ENCODE data around the gene FBLN2.

The FBLN2 gene

DNA sequence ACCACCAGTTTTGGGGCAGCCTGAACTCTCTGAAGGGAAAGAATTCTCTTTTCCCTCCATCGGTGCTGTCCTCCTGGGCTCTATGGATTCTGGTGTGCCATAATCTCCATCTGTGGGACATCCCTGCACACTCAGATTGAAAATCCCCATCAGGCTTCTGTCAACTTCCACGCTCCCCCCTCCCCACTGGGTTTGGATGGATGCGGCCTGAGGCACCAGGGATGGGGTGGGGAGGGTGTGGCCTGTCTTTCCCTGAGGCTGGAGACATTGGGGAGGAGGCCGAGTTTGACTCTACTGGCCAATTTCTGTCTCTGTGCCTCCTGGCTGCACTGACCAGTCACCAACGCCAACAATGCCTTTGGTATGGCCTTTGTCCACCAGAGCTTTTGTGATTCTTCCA is 16.3 kb upstream of the FBLN2 start:
- TF ChIP-seq RAD21 (IDR thresholded peaks at IDR 0.05; ENCODE audit: low read depth) (no peak), TAF1 (IDR thresholded peaks at IDR 0.05; ENCODE audit: low read depth) (no peak), NFIC (IDR thresholded peaks at IDR 0.05) (no peak), FOXM1 (IDR thresholded peaks at IDR 0.05; ENCODE audit: borderline replicate concordance, low read depth) (no peak), CEBPB (IDR thresholded peaks at IDR 0.05) (no peak), ZBTB7A (IDR thresholded peaks at IDR 0.05; ENCODE audit: low read depth) (no peak), TEAD4 (IDR thresholded peaks at IDR 0.05) (no peak), CREB1 (IDR thresholded peaks at IDR 0.05; ENCODE audit: low read depth) (no peak), EGR1 (IDR thresholded peaks at IDR 0.05) (no peak)
- TF ChIP-seq, protein P1, sequence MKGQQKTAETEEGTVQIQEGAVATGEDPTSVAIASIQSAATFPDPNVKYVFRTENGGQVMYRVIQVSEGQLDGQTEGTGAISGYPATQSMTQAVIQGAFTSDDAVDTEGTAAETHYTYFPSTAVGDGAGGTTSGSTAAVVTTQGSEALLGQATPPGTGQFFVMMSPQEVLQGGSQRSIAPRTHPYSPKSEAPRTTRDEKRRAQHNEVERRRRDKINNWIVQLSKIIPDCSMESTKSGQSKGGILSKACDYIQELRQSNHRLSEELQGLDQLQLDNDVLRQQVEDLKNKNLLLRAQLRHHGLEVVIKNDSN (IDR thresholded peaks at IDR 0.05): no peak
- TF ChIP-seq, protein P2, sequence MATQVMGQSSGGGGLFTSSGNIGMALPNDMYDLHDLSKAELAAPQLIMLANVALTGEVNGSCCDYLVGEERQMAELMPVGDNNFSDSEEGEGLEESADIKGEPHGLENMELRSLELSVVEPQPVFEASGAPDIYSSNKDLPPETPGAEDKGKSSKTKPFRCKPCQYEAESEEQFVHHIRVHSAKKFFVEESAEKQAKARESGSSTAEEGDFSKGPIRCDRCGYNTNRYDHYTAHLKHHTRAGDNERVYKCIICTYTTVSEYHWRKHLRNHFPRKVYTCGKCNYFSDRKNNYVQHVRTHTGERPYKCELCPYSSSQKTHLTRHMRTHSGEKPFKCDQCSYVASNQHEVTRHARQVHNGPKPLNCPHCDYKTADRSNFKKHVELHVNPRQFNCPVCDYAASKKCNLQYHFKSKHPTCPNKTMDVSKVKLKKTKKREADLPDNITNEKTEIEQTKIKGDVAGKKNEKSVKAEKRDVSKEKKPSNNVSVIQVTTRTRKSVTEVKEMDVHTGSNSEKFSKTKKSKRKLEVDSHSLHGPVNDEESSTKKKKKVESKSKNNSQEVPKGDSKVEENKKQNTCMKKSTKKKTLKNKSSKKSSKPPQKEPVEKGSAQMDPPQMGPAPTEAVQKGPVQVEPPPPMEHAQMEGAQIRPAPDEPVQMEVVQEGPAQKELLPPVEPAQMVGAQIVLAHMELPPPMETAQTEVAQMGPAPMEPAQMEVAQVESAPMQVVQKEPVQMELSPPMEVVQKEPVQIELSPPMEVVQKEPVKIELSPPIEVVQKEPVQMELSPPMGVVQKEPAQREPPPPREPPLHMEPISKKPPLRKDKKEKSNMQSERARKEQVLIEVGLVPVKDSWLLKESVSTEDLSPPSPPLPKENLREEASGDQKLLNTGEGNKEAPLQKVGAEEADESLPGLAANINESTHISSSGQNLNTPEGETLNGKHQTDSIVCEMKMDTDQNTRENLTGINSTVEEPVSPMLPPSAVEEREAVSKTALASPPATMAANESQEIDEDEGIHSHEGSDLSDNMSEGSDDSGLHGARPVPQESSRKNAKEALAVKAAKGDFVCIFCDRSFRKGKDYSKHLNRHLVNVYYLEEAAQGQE (IDR thresholded peaks at IDR 0.05; ENCODE audit: low read depth): no peak

DNA sequence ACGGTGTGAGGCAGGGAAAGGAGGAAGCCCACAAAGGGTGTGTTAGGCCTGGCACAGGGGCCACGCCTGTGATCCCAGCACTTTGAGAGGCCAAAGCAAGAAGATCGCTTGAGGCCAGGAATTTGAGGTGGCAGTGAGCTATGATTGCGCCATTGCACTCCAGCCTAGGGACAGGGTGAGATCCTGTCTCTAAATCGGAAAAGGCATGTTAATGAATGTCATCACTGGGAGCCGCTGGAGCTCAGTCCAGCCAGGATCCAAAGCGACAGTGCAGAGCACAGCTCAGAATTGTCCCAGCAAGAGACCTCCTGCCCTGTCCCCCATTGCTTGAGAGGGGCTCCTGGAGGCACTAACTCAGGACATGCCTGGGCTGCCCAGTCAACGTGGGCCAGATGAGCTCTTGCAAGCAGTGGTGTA is 15.0 kb upstream of the FBLN2 start:
- TF ChIP-seq TCF12 (IDR thresholded peaks at IDR 0.05; ENCODE audit: low read depth): no peak
- TF ChIP-seq YY1 (IDR thresholded peaks at IDR 0.05; ENCODE audit: low read depth): no peak
- TF ChIP-seq TAF1 (IDR thresholded peaks at IDR 0.05; ENCODE audit: low read depth): no peak
- no peak for TF ChIP-seq RAD21 (IDR thresholded peaks at IDR 0.05; ENCODE audit: low read depth)
- TF ChIP-seq EP300 (IDR thresholded peaks at IDR 0.05; ENCODE audit: borderline replicate concordance): no peak
- TF ChIP-seq, protein P1 (IDR thresholded peaks at IDR 0.05): no peak
- TF ChIP-seq FOXM1 (IDR thresholded peaks at IDR 0.05; ENCODE audit: borderline replicate concordance, low read depth): no peak
- TF ChIP-seq, protein P3, sequence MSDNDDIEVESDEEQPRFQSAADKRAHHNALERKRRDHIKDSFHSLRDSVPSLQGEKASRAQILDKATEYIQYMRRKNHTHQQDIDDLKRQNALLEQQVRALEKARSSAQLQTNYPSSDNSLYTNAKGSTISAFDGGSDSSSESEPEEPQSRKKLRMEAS (IDR thresholded peaks at IDR 0.05): no peak
- TF ChIP-seq CREB1 (IDR thresholded peaks at IDR 0.05; ENCODE audit: low read depth): no peak
- TF ChIP-seq, protein P2 (IDR thresholded peaks at IDR 0.05; ENCODE audit: low read depth): no peak
- no peak for TF ChIP-seq TEAD4 (IDR thresholded peaks at IDR 0.05)
- TF ChIP-seq EGR1 (IDR thresholded peaks at IDR 0.05): no peak
- TF ChIP-seq NFIC (IDR thresholded peaks at IDR 0.05): no peak
- TF ChIP-seq ZBTB7A (IDR thresholded peaks at IDR 0.05; ENCODE audit: low read depth): no peak
- TF ChIP-seq CEBPB (IDR thresholded peaks at IDR 0.05): no peak

DNA sequence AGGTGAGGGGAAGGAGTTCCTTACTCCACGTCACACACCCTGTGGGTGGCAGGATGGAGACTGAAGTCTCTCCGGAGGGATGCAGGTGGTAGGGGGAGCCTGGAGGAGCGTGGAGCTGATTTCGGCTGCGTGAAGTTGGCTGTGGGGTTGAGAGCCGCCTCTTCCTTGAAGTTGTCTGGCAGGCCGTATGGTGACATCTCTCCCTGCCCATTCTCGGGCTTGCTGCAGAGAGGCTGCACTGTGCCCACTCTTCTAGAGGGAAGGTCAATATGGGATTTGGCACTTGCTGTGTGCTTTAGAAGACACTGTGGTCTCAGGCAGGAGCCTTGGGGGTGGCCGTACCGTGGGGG is 13.4 kb upstream of the FBLN2 start:
- TF ChIP-seq TCF12 (IDR thresholded peaks at IDR 0.05; ENCODE audit: low read depth) (no peak), RAD21 (IDR thresholded peaks at IDR 0.05; ENCODE audit: low read depth) (no peak), FOXM1 (IDR thresholded peaks at IDR 0.05; ENCODE audit: borderline replicate concordance, low read depth) (no peak)

DNA sequence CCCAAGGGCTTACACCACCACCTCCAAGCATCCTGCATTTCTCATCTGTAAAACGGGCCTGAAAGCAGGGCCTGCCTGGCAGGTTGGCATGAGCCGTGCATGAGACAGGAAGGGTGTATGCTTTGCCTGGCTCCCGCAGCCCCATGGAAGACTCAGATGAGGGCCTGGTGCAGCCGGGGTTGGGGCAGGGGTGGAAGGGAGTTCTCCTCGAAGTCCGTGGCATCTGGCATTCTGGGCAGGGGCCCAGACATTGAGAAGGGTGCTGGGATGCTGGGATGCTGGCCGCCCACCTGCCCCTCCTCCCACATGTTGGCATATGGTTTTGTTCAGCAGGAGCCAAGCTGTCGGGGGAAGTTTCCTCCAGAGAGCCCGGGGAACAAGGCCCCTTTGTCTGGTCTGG is 13.0 kb upstream of the FBLN2 start:
- TF ChIP-seq NFIC (IDR thresholded peaks at IDR 0.05) (no peak), CEBPB (IDR thresholded peaks at IDR 0.05) (no peak), FOXM1 (IDR thresholded peaks at IDR 0.05; ENCODE audit: borderline replicate concordance, low read depth) (no peak), ZBTB7A (IDR thresholded peaks at IDR 0.05; ENCODE audit: low read depth) (no peak), YY1 (IDR thresholded peaks at IDR 0.05; ENCODE audit: low read depth) (no peak), TCF12 (IDR thresholded peaks at IDR 0.05; ENCODE audit: low read depth) (no peak), TEAD4 (IDR thresholded peaks at IDR 0.05) (no peak)
- TF ChIP-seq, protein P2 (IDR thresholded peaks at IDR 0.05; ENCODE audit: low read depth): no peak

DNA sequence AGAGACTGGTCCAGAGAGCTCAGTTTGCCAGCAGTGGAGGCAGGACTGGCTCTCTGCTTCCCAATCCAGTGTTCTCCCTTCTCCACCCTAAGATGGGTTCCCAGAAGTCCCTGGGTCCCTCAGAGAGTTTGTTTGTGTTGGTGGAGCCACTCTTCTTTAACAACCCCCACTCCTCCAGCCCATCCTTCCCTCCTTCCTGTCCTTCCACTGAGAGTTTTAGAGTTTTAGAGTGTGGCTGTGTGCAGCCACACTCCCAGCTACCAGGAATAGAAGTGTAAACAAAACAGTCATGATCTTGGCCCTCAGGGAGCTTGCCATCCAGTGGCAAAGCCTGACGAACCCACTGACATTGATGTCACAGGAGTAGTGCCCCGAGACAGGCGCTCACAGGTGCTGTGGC is 12.5 kb upstream of the FBLN2 start:
- no peak for TF ChIP-seq CEBPB (IDR thresholded peaks at IDR 0.05)
- TF ChIP-seq FOXM1 (IDR thresholded peaks at IDR 0.05; ENCODE audit: borderline replicate concordance, low read depth): no peak
- TF ChIP-seq RAD21 (IDR thresholded peaks at IDR 0.05; ENCODE audit: low read depth): no peak
- TF ChIP-seq, protein P1 (IDR thresholded peaks at IDR 0.05): no peak
- no peak for TF ChIP-seq ZBTB7A (IDR thresholded peaks at IDR 0.05; ENCODE audit: low read depth)
- no peak for TF ChIP-seq CREB1 (IDR thresholded peaks at IDR 0.05; ENCODE audit: low read depth)
